ENCODE results near the gene TMEM86A.
A peak's percentile ranks its signal among the peaks of the same experiment; 100 is the strongest.
"Not testable (repeated sequence)": the region's sequence is repeated elsewhere in the genome, so short reads cannot be mapped to it uniquely, and the experiment has no call there.

TMEM86A gene

DNA sequence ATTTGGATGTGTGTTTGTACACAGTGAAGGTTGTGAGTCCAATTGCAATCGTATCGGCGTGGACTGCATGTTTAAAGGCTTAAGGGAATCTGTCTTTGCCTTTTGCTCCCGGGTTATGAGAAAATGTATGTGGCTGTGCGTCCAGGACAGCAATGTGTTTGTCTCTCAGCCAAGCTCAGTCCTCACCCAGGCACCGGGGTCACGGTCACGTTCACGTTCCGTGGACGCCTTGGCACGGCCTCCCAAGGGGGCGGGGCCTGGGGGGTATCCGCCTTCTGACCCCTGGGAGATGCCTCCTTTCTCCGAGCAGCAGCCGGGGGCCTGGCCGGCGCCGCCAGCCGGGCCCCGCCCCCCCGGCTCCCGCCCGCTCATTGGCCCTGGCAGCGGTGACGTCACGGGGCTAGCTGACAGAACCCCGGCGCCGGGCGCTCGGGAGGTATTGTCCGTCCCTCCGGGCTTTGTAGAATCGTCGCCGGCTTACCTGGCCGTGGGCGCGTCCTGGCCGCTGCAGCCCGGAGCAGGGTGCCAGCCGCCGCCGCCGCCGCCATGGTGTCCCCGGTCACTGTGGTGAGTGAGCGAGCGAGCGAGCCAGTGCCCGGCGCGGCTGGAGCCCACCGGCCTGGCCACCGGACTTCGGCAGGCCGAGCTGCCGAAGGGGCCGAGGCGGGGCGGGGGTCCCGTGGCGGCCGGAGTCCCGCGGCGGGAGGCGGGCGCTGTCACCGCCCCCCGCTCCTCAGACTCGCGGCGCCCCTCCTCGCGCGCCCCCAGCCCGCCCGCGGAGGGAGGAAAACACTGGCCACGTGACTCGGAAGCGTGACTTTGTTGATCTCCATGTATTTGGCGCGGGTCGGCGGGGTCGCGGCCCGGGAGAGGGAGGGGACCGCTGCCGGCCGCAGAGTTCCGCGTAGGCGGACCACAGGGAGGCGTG lies at the start of gene TMEM86A:
TSS of gene TMEM86A (plus strand) at position 439 of the 928 bp plus-strand sequence. CDS start at position 547, 108 bp downstream.
- DNase-seq: peak; percentile 57

GRCh38 chr11:18650353-18650752 lies 48.2 kb upstream of the TMEM86A start:
- DNase-seq: no peak

DNA sequence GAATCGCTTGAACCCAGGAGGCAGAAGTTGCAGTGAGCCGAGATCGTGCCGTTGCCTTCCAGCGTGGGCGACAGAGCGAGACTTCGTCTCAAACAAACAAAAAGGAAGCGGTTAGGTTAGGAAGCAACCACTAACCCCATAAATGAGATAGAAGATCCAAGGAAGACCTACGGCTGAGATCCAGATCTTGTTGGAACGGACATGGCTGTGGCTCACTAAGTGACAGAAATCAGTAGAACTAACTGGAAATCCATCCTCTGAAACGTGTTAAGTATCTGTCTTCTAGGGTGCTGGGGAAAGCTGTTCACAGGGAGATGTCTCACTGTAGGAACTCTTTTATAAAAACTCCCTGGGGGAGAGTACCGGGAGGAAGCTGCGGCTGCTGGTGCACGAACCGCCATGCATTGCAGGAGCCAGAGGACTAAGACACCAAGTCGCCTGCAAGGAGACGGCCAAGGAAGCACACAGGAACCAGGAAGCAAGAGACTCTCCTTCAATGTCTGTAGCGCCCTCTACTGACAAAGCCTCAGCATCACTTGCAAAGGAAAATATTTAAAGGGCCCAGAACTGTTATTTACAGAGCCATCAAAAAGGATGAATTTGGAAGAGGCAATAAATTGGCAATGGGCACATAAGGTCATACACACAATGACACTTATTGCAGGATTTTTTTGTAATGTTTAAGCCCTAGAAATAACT lies 47.6 kb upstream of the TMEM86A start:
- DNase-seq: no peak

- DNase-seq: no peak
These were observed 40.9 kb upstream of the TMEM86A start for GRCh38 chr11:18657673-18658072.

DNA sequence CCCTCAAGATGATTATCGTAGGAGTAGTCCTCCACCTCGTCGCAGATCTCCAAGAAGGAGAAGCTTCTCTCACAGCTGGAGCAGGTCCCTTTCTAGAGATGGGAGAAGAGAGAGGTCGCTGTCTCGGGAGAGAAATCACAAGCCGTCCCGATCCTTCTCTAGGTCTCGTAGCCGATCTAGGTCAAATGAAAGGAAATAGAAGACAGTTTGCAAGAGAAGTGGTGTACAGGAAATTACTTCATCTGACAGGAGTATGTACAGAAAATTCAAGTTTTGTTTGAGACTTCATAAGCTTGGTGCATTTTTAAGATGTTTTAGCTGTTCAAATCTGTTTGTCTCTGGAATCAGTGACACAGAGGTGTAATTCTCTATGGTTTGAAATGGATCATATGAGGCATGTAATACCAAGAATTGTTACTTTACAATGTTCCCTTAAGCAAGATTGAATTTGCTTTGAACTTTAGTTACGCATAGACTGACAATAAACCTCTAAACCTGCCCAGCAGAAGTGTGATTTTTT lies 33.2 kb upstream of the TMEM86A start:
- not testable (repeated sequence) for DNase-seq

DNA sequence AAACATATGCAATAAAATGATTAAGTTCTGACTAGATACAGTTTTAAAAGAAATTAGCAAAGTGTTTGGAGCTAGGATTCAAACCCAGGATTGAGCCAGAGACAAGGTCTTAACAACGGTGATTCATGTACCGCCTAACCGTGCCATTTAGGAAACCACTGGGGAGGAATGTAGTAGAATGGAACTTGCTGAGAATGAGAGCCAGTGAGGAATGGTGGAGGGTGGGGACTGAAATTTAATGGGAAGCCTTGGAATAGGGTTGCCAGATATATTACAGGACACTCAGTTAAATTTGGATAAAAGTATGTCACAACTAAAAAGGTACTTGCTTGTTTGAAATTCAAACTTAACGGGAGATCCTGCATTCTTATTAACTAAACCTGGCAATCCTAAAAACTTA lies 30.4 kb upstream of the TMEM86A start:
- DNase-seq: no peak

GRCh38 chr11:18669219-18669596 lies 29.4 kb upstream of the TMEM86A start:
- DNase-seq: no peak

DNA sequence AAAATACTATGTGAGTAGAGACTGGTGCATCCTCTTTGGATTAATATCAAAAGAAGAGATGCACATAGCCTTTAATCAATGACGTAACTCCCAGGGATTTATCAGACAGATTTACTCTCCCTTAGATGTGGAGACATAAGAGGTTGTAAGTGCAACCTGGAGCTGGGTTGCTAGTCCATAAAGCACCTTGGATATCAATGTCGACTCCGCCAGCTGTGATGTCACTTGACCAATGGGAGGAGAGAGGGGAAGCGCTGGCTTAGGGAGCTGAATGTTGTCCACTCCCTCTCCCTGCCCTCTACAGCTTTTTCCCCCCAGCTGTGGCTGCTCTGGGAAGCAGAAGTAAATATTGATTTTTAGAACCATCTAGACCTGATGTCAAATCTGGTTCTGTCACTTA lies 28.9 kb upstream of the TMEM86A start:
- no peak for DNase-seq

DNA sequence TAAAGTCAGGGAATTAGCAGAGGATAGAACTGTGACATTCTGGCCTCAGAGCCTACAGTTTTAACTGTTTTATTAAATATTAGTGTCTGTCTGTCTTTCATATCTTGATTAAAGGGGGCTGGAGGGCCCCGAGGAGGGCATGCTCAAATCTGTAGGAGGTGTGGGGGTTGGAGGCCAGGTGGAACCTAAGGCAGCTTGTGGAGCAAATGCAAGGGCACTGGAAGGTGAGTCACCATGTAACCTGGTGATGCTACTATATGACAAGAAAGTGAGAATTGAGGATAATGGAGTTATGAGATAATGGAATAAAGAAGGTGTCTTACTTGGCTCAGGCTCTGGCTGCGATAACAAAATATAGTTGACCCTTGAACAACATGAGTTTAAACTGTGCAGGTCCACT lies 27.3 kb upstream of the TMEM86A start:
- no peak for DNase-seq

GRCh38 chr11:18672209-18672608 lies 26.4 kb upstream of the TMEM86A start:
- not testable (repeated sequence) for DNase-seq

- DNase-seq: no peak
These were observed 21.8 kb upstream of the TMEM86A start for GRCh38 chr11:18676803-18677202.

DNA sequence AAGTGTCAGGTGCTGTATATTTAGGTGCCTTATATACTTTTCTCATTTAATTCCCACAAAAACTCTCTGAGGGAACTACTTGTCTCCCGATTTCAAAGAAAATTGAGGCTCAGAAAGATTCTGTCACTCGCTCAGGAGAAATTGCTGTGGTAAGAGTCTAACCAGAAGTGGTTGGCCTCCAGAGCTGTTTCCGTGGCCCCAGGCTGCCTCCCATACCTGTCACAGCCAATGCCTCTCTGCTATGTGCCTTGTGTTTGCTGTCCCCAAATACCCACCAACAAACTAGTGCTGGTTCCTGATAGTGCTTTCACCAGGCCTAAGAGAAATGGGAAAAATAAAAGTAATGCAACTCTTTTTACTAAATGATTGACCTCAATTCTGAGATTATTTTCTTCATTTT lies 21.0 kb upstream of the TMEM86A start:
- DNase-seq: no peak

- DNase-seq: not testable (repeated sequence)
These were observed 16.6 kb upstream of the TMEM86A start for GRCh38 chr11:18681949-18682348.

DNA sequence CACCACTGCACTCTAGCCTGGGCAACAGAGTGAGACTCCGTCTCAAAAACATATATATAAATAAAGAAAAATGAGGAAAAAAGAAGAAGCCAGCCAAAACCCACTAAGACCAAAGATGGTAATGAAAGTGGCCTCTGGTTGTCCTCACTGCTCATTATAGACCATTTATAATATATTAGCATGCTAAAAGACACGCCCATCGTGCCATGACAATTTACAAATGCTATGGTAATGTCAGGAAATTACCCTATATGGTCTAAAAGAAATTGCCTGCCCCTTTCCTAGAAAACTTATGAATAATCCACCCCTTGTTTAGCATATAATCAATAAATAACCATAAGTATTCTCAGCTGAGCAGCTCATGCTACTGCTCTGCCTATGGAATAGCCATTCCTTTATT lies 16.1 kb upstream of the TMEM86A start:
- DNase-seq: no peak

GRCh38 chr11:18684267-18684666 lies 14.3 kb upstream of the TMEM86A start:
- DNase-seq: no peak

- not testable (repeated sequence) for DNase-seq
These were observed 7.0 kb upstream of the TMEM86A start for GRCh38 chr11:18691467-18692140.

GRCh38 chr11:18692941-18693760 lies 5.4 kb upstream of the TMEM86A start:
- no peak for DNase-seq

- no peak for DNase-seq
These were observed 1.8 kb upstream of the TMEM86A start for GRCh38 chr11:18696638-18697225.

GRCh38 chr11:18697576-18697975 lies 1.0 kb upstream of the TMEM86A start:
- no peak for DNase-seq

GRCh38 chr11:18699269-18699596 lies 654 bp downstream of the TMEM86A start:
- DNase-seq: no peak

GRCh38 chr11:18699848-18700261 lies 1.3 kb downstream of the TMEM86A start:
- DNase-seq: no peak

DNA sequence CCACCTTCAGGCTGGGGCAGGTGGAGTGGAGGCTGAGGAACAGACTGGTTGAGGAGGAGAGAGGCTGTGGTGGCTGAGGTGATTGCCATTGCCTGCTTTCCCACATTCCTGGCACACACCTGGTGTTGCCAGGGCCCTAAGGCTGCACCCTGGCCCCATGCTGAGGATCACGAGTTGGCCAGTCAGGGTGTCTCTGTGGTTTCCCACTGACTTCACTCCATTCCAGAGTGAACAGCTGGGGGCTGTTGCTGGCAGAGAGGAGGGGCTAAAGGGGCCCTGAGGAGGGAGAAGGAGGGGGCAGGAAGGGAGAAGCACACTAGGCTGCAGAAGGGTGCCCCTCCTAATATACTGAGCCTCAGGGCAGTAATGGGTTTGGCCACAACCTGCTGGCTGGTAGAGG lies 1.8 kb downstream of the TMEM86A start:
- no peak for DNase-seq

Data from T1000 (cell line).